Peyer's patch (tissue), 4 donors: ENCODE data around the gene GABRR3. TPM values are rescaled to one million over a fixed set of nuclear protein-coding genes. Genes with fewer than 3 reads are reported as not detected.

Experiments used
- DNase-seq, 3 donors: peaks; one replicate each; pipeline ENCODE4 v3.0.0-alpha.2; 2017 to 2019
- H3K27ac ChIP-seq, 4 donors: fragments of 200-600 bp; sonication (generic); one replicate each; pipeline ENCODE4 v1.5.1; 2016 to 2019
- H3K27me3 ChIP-seq, 2 donors: fragments of 200-600 bp; sonication (generic); one replicate each; pipeline ENCODE4 v1.5.1; 2019
- H3K36me3 ChIP-seq, 3 donors: fragments of 200-600 bp; sonication (generic); one replicate each; pipeline ENCODE4 v1.5.1; 2016 to 2019
- H3K4me1 ChIP-seq, 4 donors: fragments of 200-600 bp; sonication (generic); one replicate each; pipeline ENCODE4 v1.5.1; 2016 to 2019
- H3K4me3 ChIP-seq, 4 donors: fragments of 200-600 bp; sonication (generic); 1 replicate in 3 of 4; 2 replicates in 1 of 4; pipeline ENCODE4 v1.5.1; 2016 to 2019; ENCODE audit warnings: mild to moderate bottlenecking in 1 of 4
- H3K9me3 ChIP-seq, 4 donors: fragments of 200-600 bp; sonication (generic); one replicate each; pipeline ENCODE4 v1.5.1; 2016 to 2019; ENCODE audit warnings: mild to moderate bottlenecking in 1 of 4
- POLR2A ChIP-seq, 2 donors: fragments of 450-650 bp; IDR thresholded peaks; one replicate each; pipeline ENCODE4 v1.5.1; 2017; ENCODE audit warnings: antibody characterized with exemption in 2 of 2, mild to moderate bottlenecking in 2 of 2, moderate library complexity in 2 of 2
- total RNA-seq, 4 donors: library from RNA; depleted of rRNA; stranded (reverse); fragments of >200 nt; gene quantifications; one replicate each; pipeline ENCODE4 v1.1.0, GENCODE V29; 2016
- TF ChIP-seq, protein P1 (sequence below), 6 experiments: fragments of 450-650 bp in 4 of 6; fragments of 200-600 bp in 2 of 6; sonication (generic) in 1 of 6; IDR thresholded peaks; one replicate each; pipeline ENCODE4 v1.5.1; 2017 to 2019; ENCODE audit warnings: antibody characterized with exemption in 6 of 6, mild to moderate bottlenecking in 3 of 6, moderate library complexity in 1 of 6

GABRR3 gene
- total RNA-seq, 4 donors from 2014 or later = not detected

- Histone ChIP-seq H3K9me3 (no peaks in the 10 kb centered on the region), H3K4me1 (no peaks in the 10 kb centered on the region), H3K27ac (no peak overlapping the region), H3K4me3 (no peak overlapping the region), H3K27me3 (no peaks in the 10 kb centered on the region), H3K36me3 (no peaks in the 10 kb centered on the region)
- TF ChIP-seq, protein P1, sequence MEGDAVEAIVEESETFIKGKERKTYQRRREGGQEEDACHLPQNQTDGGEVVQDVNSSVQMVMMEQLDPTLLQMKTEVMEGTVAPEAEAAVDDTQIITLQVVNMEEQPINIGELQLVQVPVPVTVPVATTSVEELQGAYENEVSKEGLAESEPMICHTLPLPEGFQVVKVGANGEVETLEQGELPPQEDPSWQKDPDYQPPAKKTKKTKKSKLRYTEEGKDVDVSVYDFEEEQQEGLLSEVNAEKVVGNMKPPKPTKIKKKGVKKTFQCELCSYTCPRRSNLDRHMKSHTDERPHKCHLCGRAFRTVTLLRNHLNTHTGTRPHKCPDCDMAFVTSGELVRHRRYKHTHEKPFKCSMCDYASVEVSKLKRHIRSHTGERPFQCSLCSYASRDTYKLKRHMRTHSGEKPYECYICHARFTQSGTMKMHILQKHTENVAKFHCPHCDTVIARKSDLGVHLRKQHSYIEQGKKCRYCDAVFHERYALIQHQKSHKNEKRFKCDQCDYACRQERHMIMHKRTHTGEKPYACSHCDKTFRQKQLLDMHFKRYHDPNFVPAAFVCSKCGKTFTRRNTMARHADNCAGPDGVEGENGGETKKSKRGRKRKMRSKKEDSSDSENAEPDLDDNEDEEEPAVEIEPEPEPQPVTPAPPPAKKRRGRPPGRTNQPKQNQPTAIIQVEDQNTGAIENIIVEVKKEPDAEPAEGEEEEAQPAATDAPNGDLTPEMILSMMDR (IDR thresholded peaks at IDR 0.05) = no peak
- TF ChIP-seq POLR2A (IDR thresholded peaks at IDR 0.05) = no peak
- no peak for DNase-seq
These were observed 42.5 kb downstream of the GABRR3 start for GRCh38 chr3:97992547-97993173.

DNA sequence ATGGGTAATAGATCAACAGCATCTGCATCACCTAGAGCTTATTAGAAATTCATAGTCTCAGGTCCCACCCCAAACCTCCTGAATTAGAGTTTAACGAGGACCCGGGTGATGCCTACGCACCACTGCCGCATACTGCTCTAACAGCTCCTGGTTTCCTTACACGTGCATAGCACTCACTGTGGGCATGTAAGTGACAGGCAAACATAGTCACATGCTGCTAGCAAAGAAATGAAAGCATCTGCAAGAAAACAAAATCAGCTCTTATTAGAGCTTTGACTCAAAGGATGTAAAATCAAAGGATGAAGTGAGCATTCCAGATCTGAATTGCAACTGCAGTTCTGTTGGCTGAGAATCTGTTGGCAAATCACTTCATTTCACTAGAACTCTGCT, 43.8 kb downstream of the GABRR3 start:
- TF ChIP-seq, protein P1 (IDR thresholded peaks at IDR 0.05) = no peak
- no peak for TF ChIP-seq POLR2A (IDR thresholded peaks at IDR 0.05)
- H3K9me3 ChIP-seq = no peaks in the 10 kb centered on the region
- no peaks in the 10 kb centered on the region for H3K4me1 ChIP-seq
- no peak overlapping the region for H3K4me3 ChIP-seq
- no peak for DNase-seq
- no peaks in the 10 kb centered on the region for H3K27me3 ChIP-seq
- no peak overlapping the region for H3K27ac ChIP-seq
- no peaks in the 10 kb centered on the region for H3K36me3 ChIP-seq

GRCh38 chr3:97990624-97991292, 44.4 kb downstream of the GABRR3 start:
- Histone ChIP-seq H3K27me3 (no peaks in the 10 kb centered on the region), H3K4me3 (no peak overlapping the region), H3K4me1 (no peaks in the 10 kb centered on the region), H3K36me3 (no peaks in the 10 kb centered on the region), H3K27ac (no peak overlapping the region), H3K9me3 (no peaks in the 10 kb centered on the region)
- DNase-seq = no peak
- TF ChIP-seq POLR2A (IDR thresholded peaks at IDR 0.05) = no peak
- TF ChIP-seq, protein P1 (IDR thresholded peaks at IDR 0.05) = no peak

DNA sequence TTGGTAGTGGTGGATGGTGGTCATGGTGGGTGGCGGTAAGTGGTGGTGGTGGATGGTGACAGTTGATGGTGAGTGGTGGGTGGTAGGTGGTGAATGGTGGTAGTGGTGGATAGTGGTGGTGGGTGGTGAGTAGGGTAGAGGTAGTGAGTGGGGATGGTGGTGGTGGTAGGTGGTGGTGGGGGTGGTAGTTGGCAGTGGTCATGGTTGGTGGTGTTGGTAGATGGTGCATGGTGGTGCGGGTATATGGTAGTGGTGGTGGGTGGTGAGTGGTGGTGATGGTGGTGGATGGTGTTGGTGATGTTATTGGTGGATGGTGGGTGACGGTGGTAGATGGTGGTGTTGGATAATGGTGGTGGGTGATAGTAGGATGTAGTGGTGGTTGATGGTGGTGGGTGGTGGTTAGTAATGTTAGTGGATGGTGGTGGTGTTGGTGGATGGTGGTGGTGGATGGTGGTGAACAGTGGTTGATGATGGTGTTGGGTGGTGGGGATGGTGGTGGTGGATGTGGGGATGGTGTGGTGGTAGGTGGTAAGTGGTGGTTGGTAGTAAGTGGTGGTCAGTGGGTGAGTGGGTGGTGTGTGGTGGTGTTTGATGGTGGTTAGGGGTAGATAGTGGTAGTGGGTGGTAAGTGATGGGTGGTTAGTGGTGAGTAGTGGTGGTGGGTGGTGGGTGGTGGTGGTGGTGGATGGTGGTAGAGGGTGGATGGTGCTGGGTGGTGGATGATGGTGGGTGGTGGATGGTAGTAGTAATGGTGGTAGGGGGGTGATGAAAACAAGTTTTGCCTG, 46.1 kb downstream of the GABRR3 start:
- no peak for TF ChIP-seq POLR2A (IDR thresholded peaks at IDR 0.05)
- TF ChIP-seq, protein P1 (IDR thresholded peaks at IDR 0.05) = no peak
- no peaks in the 10 kb centered on the region for H3K4me1 ChIP-seq
- no peaks in the 10 kb centered on the region for H3K27me3 ChIP-seq

DNA sequence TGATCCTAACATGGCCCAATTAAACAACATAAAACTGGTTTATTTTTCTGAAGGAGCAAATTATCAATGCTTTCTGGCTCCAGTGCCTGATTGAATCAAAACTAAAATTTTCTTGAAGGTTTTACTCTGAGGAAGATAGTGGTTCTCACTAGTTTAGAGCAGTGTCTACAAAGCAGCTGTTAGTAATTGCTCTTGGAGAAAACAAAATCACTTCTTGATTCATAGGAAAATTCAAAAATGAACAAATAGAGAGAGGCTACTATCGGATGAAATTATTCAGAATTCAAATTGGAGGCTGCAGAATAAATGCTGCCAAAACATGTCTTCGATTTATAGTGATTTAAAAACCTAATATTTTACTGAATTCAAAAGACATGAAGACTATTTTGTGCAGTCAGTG, 47.8 kb downstream of the GABRR3 start:
- no peak for DNase-seq
- Histone ChIP-seq H3K36me3 (no peaks in the 10 kb centered on the region), H3K4me1 (no peaks in the 10 kb centered on the region), H3K27ac (no peak overlapping the region), H3K4me3 (no peak overlapping the region), H3K9me3 (no peaks in the 10 kb centered on the region), H3K27me3 (no peaks in the 10 kb centered on the region)
- TF ChIP-seq POLR2A (IDR thresholded peaks at IDR 0.05) = no peak
- TF ChIP-seq, protein P1 (IDR thresholded peaks at IDR 0.05) = no peak

More for the DNA sequence above, 46.1 kb downstream of the GABRR3 start:
- no peaks in the 10 kb centered on the region for H3K36me3 ChIP-seq
- no peak for DNase-seq
- no peaks in the 10 kb centered on the region for H3K9me3 ChIP-seq
- H3K4me3 ChIP-seq = no peak overlapping the region
- H3K27ac ChIP-seq = no peak overlapping the region
